ENCODE measurements around the gene EYS. TPM values are rescaled to one million over a fixed set of nuclear protein-coding genes. Genes with fewer than 3 reads are reported as not detected.

Gene EYS
- total and polyA plus RNA-seq, 2 experiments from 2014 or later, result 0.04 TPM; not detected in 1

GRCh38 chr6:64497634-64498033, 1209.4 kb downstream of the EYS start:
- Histone ChIP-seq H3K36me3 (ENCODE audit: low read depth) (no peaks in the 10 kb centered on the region), H3K9me3 (ENCODE audit: low read depth) (no peaks in the 10 kb centered on the region), H3K4me1 (ENCODE audit: insufficient read depth) (no peaks in the 10 kb centered on the region), H4K20me1 (ENCODE audit: insufficient read depth) (no peaks in the 10 kb centered on the region), H3F3A (ENCODE audit: insufficient read depth) (no peaks in the 10 kb centered on the region), H3K27me3 (replicated peaks; ENCODE audit: insufficient read depth) (no peaks in the 10 kb centered on the region), H3K4me2 (ENCODE audit: unreplicated experiment) (no peak overlapping the region), H3K79me2 (ENCODE audit: insufficient read depth) (no peaks in the 10 kb centered on the region), H3K4me3 (no peak overlapping the region), H3K9me2 (ENCODE audit: insufficient read depth) (no peaks in the 10 kb centered on the region), H2AFZ (no peak overlapping the region), H3K27ac (no peak overlapping the region), H3K9ac (no peak overlapping the region)
- in situ Hi-C loops (cut with MboI), result no loop called here
- TF ChIP-seq EZH2phosphoT487 (IDR thresholded peaks at IDR 0.05; ENCODE audit: insufficient read depth, low read depth) (no peak), EZH2 (IDR thresholded peaks at IDR 0.05; ENCODE audit: insufficient read depth, poor library complexity, severe bottlenecking) (no peak)
- 88 to 91% methylated on average over 2 of the region's 2 CpGs for WGBS, 2 experiments (ENCODE audit: low coverage in 1 of 2, low lambda C conversion rate in 2 of 2, missing lambda C conversion rate in 2 of 2)
- no peak for DNase-seq

- in situ Hi-C loops (cut with MboI), result no loop called here
- Histone ChIP-seq H3K79me2 (ENCODE audit: insufficient read depth) (no peaks in the 10 kb centered on the region), H3K4me3 (no peak overlapping the region), H3F3A (ENCODE audit: insufficient read depth) (no peaks in the 10 kb centered on the region), H3K27ac (no peak overlapping the region), H3K9ac (no peak overlapping the region), H3K9me3 (ENCODE audit: low read depth) (no peaks in the 10 kb centered on the region), H2AFZ (no peak overlapping the region), H3K4me1 (ENCODE audit: insufficient read depth) (no peaks in the 10 kb centered on the region), H3K4me2 (ENCODE audit: unreplicated experiment) (no peak overlapping the region), H3K9me2 (ENCODE audit: insufficient read depth) (no peaks in the 10 kb centered on the region), H4K20me1 (ENCODE audit: insufficient read depth) (no peaks in the 10 kb centered on the region), H3K27me3 (replicated peaks; ENCODE audit: insufficient read depth) (no peaks in the 10 kb centered on the region), H3K36me3 (ENCODE audit: low read depth) (no peaks in the 10 kb centered on the region)
- TF ChIP-seq EZH2 (IDR thresholded peaks at IDR 0.05; ENCODE audit: insufficient read depth, poor library complexity, severe bottlenecking) (no peak), EZH2phosphoT487 (IDR thresholded peaks at IDR 0.05; ENCODE audit: insufficient read depth, low read depth) (no peak)
- WGBS, 2 experiments (ENCODE audit: low coverage in 1 of 2, low lambda C conversion rate in 2 of 2, missing lambda C conversion rate in 2 of 2), result 50 to 51% methylated on average over 2 of the region's 2 CpGs
- DNase-seq, result no peak
Observed at GRCh38 chr6:64489763-64490162, 1217.3 kb downstream of the EYS start.

- in situ Hi-C loops (cut with MboI), result no loop called here
Observed at GRCh38 chr6:64486578-64487351, 1220.3 kb downstream of the EYS start.

GRCh38 chr6:64483956-64484499, 1223.0 kb downstream of the EYS start:
- no peak overlapping the region for H3K27ac ChIP-seq
- no peaks in the 10 kb centered on the region for H3F3A ChIP-seq (ENCODE audit: insufficient read depth)
- TF ChIP-seq EZH2phosphoT487 (IDR thresholded peaks at IDR 0.05; ENCODE audit: insufficient read depth, low read depth), result no peak
- no peak for TF ChIP-seq EZH2 (IDR thresholded peaks at IDR 0.05; ENCODE audit: insufficient read depth, poor library complexity, severe bottlenecking)
- no peak overlapping the region for H3K4me3 ChIP-seq
- H3K36me3 ChIP-seq (ENCODE audit: low read depth), result no peaks in the 10 kb centered on the region
- H3K9me3 ChIP-seq (ENCODE audit: low read depth), result no peaks in the 10 kb centered on the region
- H4K20me1 ChIP-seq (ENCODE audit: insufficient read depth), result no peaks in the 10 kb centered on the region
- H3K4me2 ChIP-seq (ENCODE audit: unreplicated experiment), result no peak overlapping the region
- in situ Hi-C loops (cut with MboI), result no loop called here
- no peaks in the 10 kb centered on the region for H3K27me3 ChIP-seq (replicated peaks; ENCODE audit: insufficient read depth)
- no peak for DNase-seq
- WGBS, 2 experiments (ENCODE audit: low coverage in 1 of 2, low lambda C conversion rate in 2 of 2, missing lambda C conversion rate in 2 of 2), result 52 to 61% methylated on average over 2 of the region's 2 CpGs
- no peaks in the 10 kb centered on the region for H3K4me1 ChIP-seq (ENCODE audit: insufficient read depth)
- H3K79me2 ChIP-seq (ENCODE audit: insufficient read depth), result no peaks in the 10 kb centered on the region
- H2AFZ ChIP-seq, result no peak overlapping the region
- no peak overlapping the region for H3K9ac ChIP-seq
- H3K9me2 ChIP-seq (ENCODE audit: insufficient read depth), result no peaks in the 10 kb centered on the region

More at GRCh38 chr6:64486578-64487351, 1220.3 kb downstream of the EYS start:
- no peak overlapping the region for H3K4me2 ChIP-seq (ENCODE audit: unreplicated experiment)
- H3K27ac ChIP-seq, result no peak overlapping the region
- H3K79me2 ChIP-seq (ENCODE audit: insufficient read depth), result no peaks in the 10 kb centered on the region
- no peaks in the 10 kb centered on the region for H3K36me3 ChIP-seq (ENCODE audit: low read depth)
- TF ChIP-seq EZH2phosphoT487 (IDR thresholded peaks at IDR 0.05; ENCODE audit: insufficient read depth, low read depth), result no peak
- TF ChIP-seq EZH2 (IDR thresholded peaks at IDR 0.05; ENCODE audit: insufficient read depth, poor library complexity, severe bottlenecking), result no peak
- H3K27me3 ChIP-seq (replicated peaks; ENCODE audit: insufficient read depth), result no peaks in the 10 kb centered on the region
- no peaks in the 10 kb centered on the region for H3K4me1 ChIP-seq (ENCODE audit: insufficient read depth)
- 71 to 79% methylated on average over 3 of the region's 3 CpGs for WGBS, 2 experiments (ENCODE audit: low coverage in 1 of 2, low lambda C conversion rate in 2 of 2, missing lambda C conversion rate in 2 of 2)
- DNase-seq, result no peak
- H3K9me3 ChIP-seq (ENCODE audit: low read depth), result no peaks in the 10 kb centered on the region
- H2AFZ ChIP-seq, result no peak overlapping the region
- H3K4me3 ChIP-seq, result no peak overlapping the region
- no peaks in the 10 kb centered on the region for H4K20me1 ChIP-seq (ENCODE audit: insufficient read depth)
- H3F3A ChIP-seq (ENCODE audit: insufficient read depth), result no peaks in the 10 kb centered on the region
- no peaks in the 10 kb centered on the region for H3K9me2 ChIP-seq (ENCODE audit: insufficient read depth)
- no peak overlapping the region for H3K9ac ChIP-seq

All from GM23248 (cell line).